Mucosa of rectum (tissue), 2 donors: ENCODE measurements around the gene G6PC1.
"Not testable (repeated sequence)": the region's sequence is repeated elsewhere in the genome, so short reads cannot be mapped to it uniquely, and the experiment has no call there.

Source experiments
- H3K27ac ChIP-seq, 2 donors: one replicate each; pipeline ENCODE4 v1.7.0; 2013; ENCODE audit warnings: inconsistent platforms in 2 of 2, low read depth in 2 of 2, low read length in 2 of 2
- H3K27me3 ChIP-seq, 2 donors: one replicate each; pipeline ENCODE4 v1.7.0; 2013; ENCODE audit warnings: low read length in 2 of 2; ENCODE audit not compliant: control insufficient read depth in 2 of 2, insufficient read depth in 2 of 2
- H3K36me3 ChIP-seq, 2 donors: one replicate each; pipeline ENCODE4 v1.7.0; 2013; ENCODE audit warnings: low read length in 2 of 2; ENCODE audit not compliant: control insufficient read depth in 2 of 2, insufficient read depth in 2 of 2
- H3K4me1 ChIP-seq, 2 donors: one replicate each; pipeline ENCODE4 v1.7.0; 2013; ENCODE audit warnings: low read length in 2 of 2, mild to moderate bottlenecking in 1 of 2; ENCODE audit not compliant: control insufficient read depth in 2 of 2, insufficient read depth in 2 of 2
- H3K4me3 ChIP-seq, 2 donors: one replicate each; pipeline ENCODE4 v1.7.0; 2013; ENCODE audit warnings: low read length in 2 of 2
- H3K9ac ChIP-seq, 2 donors: one replicate each; pipeline ENCODE4 v1.7.0; 2013; ENCODE audit warnings: low read length in 2 of 2, low read depth in 1 of 2, mild to moderate bottlenecking in 1 of 2
- H3K9me3 ChIP-seq, 2 donors: one replicate each; pipeline ENCODE4 v1.7.0; 2013; ENCODE audit warnings: low read length in 2 of 2; ENCODE audit not compliant: control insufficient read depth in 2 of 2
- donor health status: healthy.
- donor health status: Normal muscosa, but diverticular disease.

The G6PC1 gene

DNA sequence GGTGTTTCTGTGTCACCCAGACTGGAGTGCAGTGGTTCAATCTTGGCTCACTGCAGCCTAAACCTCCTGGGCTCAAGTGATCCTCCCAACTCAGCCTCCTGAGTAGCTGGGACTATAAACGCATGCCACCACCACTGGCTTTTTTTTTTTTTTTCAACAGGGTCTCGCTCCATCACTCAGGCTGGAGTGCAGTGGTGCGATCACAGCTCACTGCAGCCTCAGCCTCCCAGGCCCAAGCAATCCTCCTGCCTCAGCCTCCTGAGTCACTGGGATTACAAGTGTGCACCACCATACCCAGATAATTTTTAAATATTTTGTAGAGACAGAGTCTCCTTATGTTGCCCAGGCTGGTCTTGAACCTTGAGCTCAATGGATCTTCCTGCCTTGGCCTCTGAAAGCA is 14.8 kb upstream of the G6PC1 start:
- H3K9me3 ChIP-seq, H3K27me3 ChIP-seq, H3K27ac ChIP-seq, H3K36me3 ChIP-seq, H3K9ac ChIP-seq, H3K4me1 ChIP-seq, H3K4me3 ChIP-seq: not testable (repeated sequence)

DNA sequence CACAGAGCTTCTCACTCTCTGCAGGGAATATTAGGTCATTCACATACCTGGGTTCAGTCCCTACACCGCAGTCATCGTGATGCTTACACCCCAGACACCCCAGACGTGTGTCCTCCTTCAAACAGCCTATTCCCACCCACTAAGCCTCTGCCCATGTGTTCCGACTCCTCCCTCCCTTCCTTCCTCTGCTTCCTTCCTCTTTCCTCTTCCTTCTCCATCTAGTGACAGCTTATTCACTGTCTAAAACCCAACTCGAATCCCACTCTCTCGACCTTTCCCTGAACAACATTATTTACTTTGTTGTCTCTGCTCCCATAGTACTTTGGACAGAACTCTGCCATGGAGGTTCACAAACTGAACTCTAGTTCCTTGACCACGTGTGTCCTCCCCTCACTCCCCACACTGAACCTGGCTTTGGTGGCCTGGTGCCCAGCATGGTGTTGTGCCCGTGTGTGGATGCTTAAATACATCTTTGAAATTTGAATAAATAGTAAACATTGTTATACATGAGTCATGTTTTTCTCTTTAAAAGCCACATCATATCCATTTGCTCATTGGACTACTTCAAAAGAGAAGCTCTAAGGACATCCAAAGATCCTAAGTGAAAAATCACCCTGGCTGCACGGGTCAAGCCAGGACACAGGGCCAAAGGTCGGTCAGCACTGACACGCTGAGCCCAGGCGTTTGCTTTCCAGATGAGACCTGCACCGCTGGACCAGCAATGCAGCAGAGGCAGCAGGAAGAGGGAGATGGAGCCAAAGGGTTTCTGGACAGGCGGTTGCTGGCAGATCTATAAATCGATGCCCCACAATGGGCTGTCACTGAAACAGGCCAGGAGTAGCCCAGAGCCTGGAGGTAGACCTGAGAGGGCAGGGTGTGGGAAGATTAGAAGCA is 14.1 kb upstream of the G6PC1 start:
- Histone ChIP-seq H3K27ac (no peak overlapping the region), H3K9ac (no peak overlapping the region), H3K36me3 (no peaks in the 10 kb centered on the region), H3K4me1 (peaks cover 0 to under 1% of the 10 kb centered on the region in 2 donors), H3K9me3 (no peaks in the 10 kb centered on the region), H3K27me3 (peaks cover 0 to 8% of the 10 kb centered on the region in 2 donors), H3K4me3 (no peak overlapping the region)

DNA sequence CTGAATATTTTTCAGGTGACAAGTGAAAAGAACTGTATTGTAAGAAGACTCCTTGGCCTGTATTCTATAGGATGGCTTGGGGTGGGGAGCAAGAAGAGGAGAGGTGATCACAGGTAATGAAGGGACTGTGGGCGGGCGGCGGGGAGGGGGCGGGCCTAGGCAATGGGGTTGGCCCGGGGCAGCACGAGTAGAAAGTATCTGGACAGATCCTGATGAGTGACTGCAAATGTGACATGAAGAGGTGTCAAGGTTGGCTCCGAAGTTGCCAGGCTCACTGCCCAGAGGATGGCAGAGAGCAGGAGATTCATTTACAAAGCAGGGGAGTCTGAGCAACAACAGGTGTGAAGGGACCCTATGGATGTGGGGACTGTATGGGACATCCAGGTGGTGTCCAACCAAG is 10.8 kb upstream of the G6PC1 start:
- Histone ChIP-seq H3K27me3 (peaks cover 0 to 12% of the 10 kb centered on the region in 2 donors), H3K9ac (no peak overlapping the region), H3K4me1 (peaks cover 13 to 18% of the 10 kb centered on the region in 2 donors), H3K9me3 (no peaks in the 10 kb centered on the region), H3K27ac (no peak overlapping the region), H3K4me3 (no peak overlapping the region), H3K36me3 (no peaks in the 10 kb centered on the region)

DNA sequence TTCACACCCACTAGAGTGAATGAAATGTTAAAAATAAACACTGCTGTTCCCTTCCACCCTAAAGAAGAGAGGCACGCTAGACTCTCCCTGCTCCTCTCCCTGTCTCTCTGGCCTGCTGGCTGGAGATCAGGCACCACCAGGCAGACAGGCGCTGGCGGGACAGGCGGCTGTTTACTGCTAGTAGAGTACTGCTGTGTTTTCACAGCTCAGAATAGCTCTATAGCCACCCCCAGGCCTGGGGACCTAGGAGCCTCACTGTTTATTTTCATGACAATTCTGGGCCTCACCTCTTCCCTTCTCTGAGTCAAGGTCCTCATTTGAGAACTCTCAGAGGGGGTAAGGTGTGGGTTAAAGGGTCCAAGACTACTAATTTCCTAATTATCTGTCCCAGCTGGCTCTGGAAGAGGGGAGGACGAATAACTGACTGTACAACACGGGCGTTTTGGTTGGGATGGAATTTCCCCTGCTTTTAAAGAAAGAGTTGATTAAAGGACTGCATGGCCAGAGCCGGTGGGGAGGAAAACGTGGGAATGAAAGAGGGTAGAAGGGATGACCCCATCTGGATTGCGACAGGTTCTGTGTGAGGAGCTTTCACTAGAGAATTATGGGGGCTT is 9.0 kb upstream of the G6PC1 start:
- Histone ChIP-seq H3K9me3 (no peaks in the 10 kb centered on the region), H3K27ac (peak overlapping the region; percentile 5 to 67), H3K9ac (no peak overlapping the region), H3K4me1 (peaks cover 18 to 22% of the 10 kb centered on the region in 2 donors), H3K36me3 (no peaks in the 10 kb centered on the region), H3K27me3 (peaks cover 0 to 12% of the 10 kb centered on the region in 2 donors), H3K4me3 (no peak overlapping the region)

DNA sequence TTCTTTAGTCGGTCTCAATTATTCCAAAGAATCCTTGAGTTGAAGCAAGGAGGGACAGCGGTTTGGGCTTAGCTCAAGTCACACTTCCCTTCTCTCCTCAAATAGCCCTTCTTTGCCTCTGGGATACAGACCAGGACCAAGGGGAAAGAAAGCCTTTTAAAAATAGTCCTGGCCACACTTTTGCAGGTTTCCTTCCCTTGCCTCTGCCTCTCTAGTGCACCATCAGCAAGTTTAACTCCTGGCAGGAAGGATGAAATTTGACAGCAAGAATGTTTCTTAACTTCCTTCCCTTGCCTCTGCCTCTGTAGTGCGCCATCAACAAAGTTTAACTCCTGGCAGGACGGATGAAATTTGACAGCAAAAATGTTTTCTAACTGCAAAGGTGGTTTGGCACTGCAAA is 7.2 kb upstream of the G6PC1 start:
- Histone ChIP-seq H3K27me3 (peaks cover 2 to 12% of the 10 kb centered on the region in 2 donors), H3K36me3 (no peaks in the 10 kb centered on the region), H3K4me1 (peaks cover 18 to 22% of the 10 kb centered on the region in 2 donors), H3K9me3 (no peaks in the 10 kb centered on the region), H3K4me3 (no peak overlapping the region), H3K9ac (no peak overlapping the region), H3K27ac (no peak overlapping the region)

DNA sequence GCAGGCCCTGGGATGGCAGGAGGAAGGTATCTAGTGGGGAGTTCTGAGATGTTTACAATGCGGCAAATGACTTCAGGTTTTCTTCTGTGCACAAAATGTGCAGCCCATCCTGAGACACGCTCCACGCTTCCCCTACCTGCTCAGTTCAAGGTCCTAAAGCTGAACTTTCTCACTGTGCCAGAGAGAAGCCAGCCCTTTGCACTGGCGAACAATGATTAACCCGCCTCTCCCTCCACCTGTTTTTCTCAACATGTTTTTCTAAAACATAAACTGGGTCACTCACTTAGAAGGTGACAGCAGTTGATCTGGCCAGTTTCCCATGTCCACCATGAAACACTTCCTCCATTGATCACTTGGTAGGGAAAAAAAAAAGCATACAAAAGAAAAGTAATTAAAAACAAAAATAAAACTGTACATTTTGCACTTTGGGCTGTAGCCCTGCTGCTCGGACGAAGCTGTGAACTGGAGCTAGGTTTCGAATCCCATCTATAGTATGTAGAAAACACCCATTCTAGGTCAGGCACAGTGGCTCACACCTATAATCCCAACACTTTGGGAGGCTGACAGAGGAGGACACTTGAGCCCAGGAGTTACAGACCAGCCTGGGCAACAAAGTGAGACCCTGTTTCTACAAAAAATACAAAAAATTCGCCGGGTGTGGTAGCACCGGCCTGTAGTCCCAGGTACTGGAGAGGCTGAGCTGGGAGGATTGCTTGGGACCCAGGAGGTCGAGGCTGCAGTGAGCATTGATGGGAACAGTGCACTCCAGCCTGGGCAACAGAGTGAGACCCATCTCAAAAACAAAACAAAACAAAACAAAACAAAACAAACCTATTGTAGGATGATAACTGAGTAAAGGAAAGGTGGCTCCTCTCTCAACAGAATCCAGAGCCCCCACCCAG is 6.1 kb upstream of the G6PC1 start:
- peaks cover 18 to 22% of the 10 kb centered on the region in 2 donors for H3K4me1 ChIP-seq
- peak overlapping the region; percentile 22 to 55 for H3K4me3 ChIP-seq
- H3K9me3 ChIP-seq = no peaks in the 10 kb centered on the region
- H3K27me3 ChIP-seq = peaks cover 5 to 9% of the 10 kb centered on the region in 2 donors
- no peaks in the 10 kb centered on the region for H3K36me3 ChIP-seq
- H3K27ac ChIP-seq = peak overlapping the region in 1 of 2 donors; percentile 11
- H3K9ac ChIP-seq = no peak overlapping the region

DNA sequence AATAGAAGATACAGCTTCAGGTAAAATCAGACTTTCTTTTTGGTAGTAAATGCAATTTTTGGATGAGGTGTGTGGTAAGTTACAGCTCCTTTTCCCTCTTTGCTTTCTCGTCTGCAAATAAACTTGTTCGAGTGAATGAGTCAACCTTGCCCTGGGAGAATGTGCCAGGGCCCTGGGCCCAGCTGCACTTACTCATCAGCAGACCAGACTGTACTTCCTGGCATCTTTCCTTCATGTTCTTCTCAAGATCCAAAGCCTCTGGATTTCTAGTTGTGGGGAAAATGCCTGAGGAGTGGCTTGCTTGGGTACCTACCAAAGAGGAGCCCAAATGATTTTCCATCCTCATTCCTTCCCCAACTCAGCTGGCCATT is 5.4 kb upstream of the G6PC1 start:
- peaks cover 5 to 12% of the 10 kb centered on the region in 2 donors for H3K27me3 ChIP-seq
- no peaks in the 10 kb centered on the region for H3K36me3 ChIP-seq
- H3K9me3 ChIP-seq = no peaks in the 10 kb centered on the region
- H3K4me3 ChIP-seq = no peak overlapping the region
- peak overlapping the region in 1 of 2 donors; percentile 11 for H3K27ac ChIP-seq
- H3K9ac ChIP-seq = no peak overlapping the region
- peaks cover 18 to 22% of the 10 kb centered on the region in 2 donors for H3K4me1 ChIP-seq

DNA sequence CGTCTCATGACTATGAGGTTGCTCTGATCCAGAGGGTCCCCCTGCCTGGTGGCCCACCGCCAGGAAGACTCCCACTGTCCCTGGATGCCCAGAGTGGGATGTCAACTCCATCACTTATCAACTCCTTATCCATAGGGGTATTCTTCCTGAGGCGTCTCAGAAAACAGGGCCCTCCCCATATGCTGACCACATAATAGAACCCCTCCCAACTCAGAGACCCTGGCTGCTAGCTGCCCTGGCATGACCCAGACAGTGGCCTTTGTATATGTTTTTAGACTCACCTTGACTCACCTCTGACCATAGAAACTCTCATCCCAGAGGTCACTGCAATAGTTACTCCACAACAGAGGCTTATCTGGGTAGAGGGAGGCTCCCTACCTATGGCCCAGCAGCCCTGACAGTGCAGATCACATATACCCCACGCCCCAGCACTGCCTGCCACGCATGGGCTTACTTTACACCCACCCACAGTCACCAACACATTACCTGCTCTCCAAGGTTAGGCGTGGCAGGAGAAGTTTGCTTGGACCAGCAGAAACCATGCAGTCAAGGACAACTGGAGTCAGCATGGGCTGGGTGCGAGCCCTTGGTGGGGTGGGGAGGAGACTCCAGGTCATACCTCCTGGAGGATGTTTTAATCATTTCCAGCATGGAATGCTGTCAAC is 2.3 kb upstream of the G6PC1 start:
- Histone ChIP-seq H3K4me3 (no peak overlapping the region), H3K27ac (no peak overlapping the region), H3K36me3 (no peaks in the 10 kb centered on the region), H3K9me3 (no peaks in the 10 kb centered on the region), H3K27me3 (peaks cover 7 to 29% of the 10 kb centered on the region in 2 donors), H3K4me1 (peaks cover 15 to 17% of the 10 kb centered on the region in 2 donors), H3K9ac (no peak overlapping the region)

DNA sequence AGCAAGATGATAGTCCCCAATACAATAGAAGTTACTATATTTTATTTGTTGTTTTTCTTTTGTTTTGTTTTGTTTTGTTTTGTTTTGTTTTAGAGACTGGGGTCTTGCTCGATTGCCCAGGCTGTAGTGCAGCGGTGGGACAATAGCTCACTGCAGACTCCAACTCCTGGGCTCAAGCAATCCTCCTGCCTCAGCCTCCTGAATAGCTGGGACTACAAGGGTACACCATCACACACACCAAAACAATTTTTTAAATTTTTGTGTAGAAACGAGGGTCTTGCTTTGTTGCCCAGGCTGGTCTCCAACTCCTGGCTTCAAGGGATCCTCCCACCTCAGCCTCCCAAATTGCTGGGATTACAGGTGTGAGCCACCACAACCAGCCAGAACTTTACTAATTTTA is 618 bp upstream of the G6PC1 start:
- not testable (repeated sequence) for H3K9me3 ChIP-seq, H3K9ac ChIP-seq, H3K4me3 ChIP-seq, H3K27ac ChIP-seq, H3K4me1 ChIP-seq, H3K36me3 ChIP-seq
- peaks cover 13 to 35% of the 10 kb centered on the region in 2 donors for H3K27me3 ChIP-seq
